ENCODE measurements around the gene MYH13.

The MYH13 gene

GRCh38 chr17:10328206-10328605 lies 44.6 kb downstream of the MYH13 start:
- FAIRE-seq (no peak), DNase-seq (ENCODE audit: insufficient read length, low spot score) (no peak)
- no peak for TF ChIP-seq POLR2A (IDR thresholded peaks at IDR 0.05; ENCODE audit: low read depth, low read length)

GRCh38 chr17:10327640-10328039 lies 45.2 kb downstream of the MYH13 start:
- DNase-seq (ENCODE audit: insufficient read length, low spot score) (peak; percentile 65), FAIRE-seq (no peak)
- TF ChIP-seq POLR2A (IDR thresholded peaks at IDR 0.05; ENCODE audit: low read depth, low read length) = no peak

- DNase-seq (ENCODE audit: insufficient read length, low spot score) (no peak), FAIRE-seq (no peak)
- TF ChIP-seq POLR2A (IDR thresholded peaks at IDR 0.05; ENCODE audit: low read depth, low read length) = no peak
These were observed 47.6 kb downstream of the MYH13 start for GRCh38 chr17:10325031-10325695.

- DNase-seq (ENCODE audit: insufficient read length, low spot score) (no peak), FAIRE-seq (no peak)
- TF ChIP-seq POLR2A (IDR thresholded peaks at IDR 0.05; ENCODE audit: low read depth, low read length) = no peak
These were observed 48.8 kb downstream of the MYH13 start for GRCh38 chr17:10323812-10324610.

- TF ChIP-seq POLR2A (IDR thresholded peaks at IDR 0.05; ENCODE audit: low read depth, low read length) = no peak
- DNase-seq (ENCODE audit: insufficient read length, low spot score) (no peak), FAIRE-seq (no peak)
These were observed 54.3 kb downstream of the MYH13 start for GRCh38 chr17:10318535-10318934.

- no peak for DNase-seq (ENCODE audit: insufficient read length, low spot score)
- no peak for FAIRE-seq
- no peak for TF ChIP-seq POLR2A (IDR thresholded peaks at IDR 0.05; ENCODE audit: low read depth, low read length)
These were observed 55.3 kb downstream of the MYH13 start for GRCh38 chr17:10317543-10317834.

- DNase-seq (ENCODE audit: insufficient read length, low spot score) (no peak), FAIRE-seq (no peak)
- no peak for TF ChIP-seq POLR2A (IDR thresholded peaks at IDR 0.05; ENCODE audit: low read depth, low read length)
These were observed 55.8 kb downstream of the MYH13 start for GRCh38 chr17:10316801-10317542.

- no peak for FAIRE-seq
- DNase-seq (ENCODE audit: insufficient read length, low spot score) = no peak
- no peak for TF ChIP-seq POLR2A (IDR thresholded peaks at IDR 0.05; ENCODE audit: low read depth, low read length)
These were observed 58.5 kb downstream of the MYH13 start for GRCh38 chr17:10314329-10314728.

GRCh38 chr17:10313037-10313672 lies 59.7 kb downstream of the MYH13 start:
- no peak for TF ChIP-seq POLR2A (IDR thresholded peaks at IDR 0.05; ENCODE audit: low read depth, low read length)
- DNase-seq (ENCODE audit: insufficient read length, low spot score) = no peak
- FAIRE-seq = no peak

GRCh38 chr17:10311131-10311530 lies 61.7 kb downstream of the MYH13 start:
- no peak for DNase-seq (ENCODE audit: insufficient read length, low spot score)
- TF ChIP-seq POLR2A (IDR thresholded peaks at IDR 0.05; ENCODE audit: low read depth, low read length) = no peak
- FAIRE-seq = no peak

- TF ChIP-seq POLR2A (IDR thresholded peaks at IDR 0.05; ENCODE audit: low read depth, low read length) = no peak
- FAIRE-seq (no peak), DNase-seq (ENCODE audit: insufficient read length, low spot score) (no peak)
These were observed 63.5 kb downstream of the MYH13 start for GRCh38 chr17:10309003-10309974.

- DNase-seq (ENCODE audit: insufficient read length, low spot score) (no peak), FAIRE-seq (no peak)
- no peak for TF ChIP-seq POLR2A (IDR thresholded peaks at IDR 0.05; ENCODE audit: low read depth, low read length)
These were observed 66.2 kb downstream of the MYH13 start for GRCh38 chr17:10306585-10306984.

- no peak for TF ChIP-seq POLR2A (IDR thresholded peaks at IDR 0.05; ENCODE audit: low read depth, low read length)
- no peak for DNase-seq (ENCODE audit: insufficient read length, low spot score)
- FAIRE-seq = no peak
These were observed 67.4 kb downstream of the MYH13 start for GRCh38 chr17:10305398-10305797.
